GM18505 (cell line): ENCODE measurements around the gene KTI12.
A peak's percentile ranks its signal among the peaks of the same experiment; 100 is the strongest.
"Not testable (repeated sequence)": the region's sequence is repeated elsewhere in the genome, so short reads cannot be mapped to it uniquely, and the experiment has no call there.

Experiments
- ATAC-seq: cut with Tn5 transposase; IDR thresholded peaks from one replicate; pipeline ENCODE4 v1.9.1; 2021; ENCODE audit not compliant: unreplicated experiment
- POLR2A ChIP-seq: IDR thresholded peaks from 4 replicates; pipeline ENCODE4 v1.6.1; 2011; ENCODE audit warnings: borderline replicate concordance; ENCODE audit not compliant: insufficient read depth, insufficient read length; ENCODE audit errors: extremely low read depth

Gene KTI12, protein sequence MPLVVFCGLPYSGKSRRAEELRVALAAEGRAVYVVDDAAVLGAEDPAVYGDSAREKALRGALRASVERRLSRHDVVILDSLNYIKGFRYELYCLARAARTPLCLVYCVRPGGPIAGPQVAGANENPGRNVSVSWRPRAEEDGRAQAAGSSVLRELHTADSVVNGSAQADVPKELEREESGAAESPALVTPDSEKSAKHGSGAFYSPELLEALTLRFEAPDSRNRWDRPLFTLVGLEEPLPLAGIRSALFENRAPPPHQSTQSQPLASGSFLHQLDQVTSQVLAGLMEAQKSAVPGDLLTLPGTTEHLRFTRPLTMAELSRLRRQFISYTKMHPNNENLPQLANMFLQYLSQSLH

DNA sequence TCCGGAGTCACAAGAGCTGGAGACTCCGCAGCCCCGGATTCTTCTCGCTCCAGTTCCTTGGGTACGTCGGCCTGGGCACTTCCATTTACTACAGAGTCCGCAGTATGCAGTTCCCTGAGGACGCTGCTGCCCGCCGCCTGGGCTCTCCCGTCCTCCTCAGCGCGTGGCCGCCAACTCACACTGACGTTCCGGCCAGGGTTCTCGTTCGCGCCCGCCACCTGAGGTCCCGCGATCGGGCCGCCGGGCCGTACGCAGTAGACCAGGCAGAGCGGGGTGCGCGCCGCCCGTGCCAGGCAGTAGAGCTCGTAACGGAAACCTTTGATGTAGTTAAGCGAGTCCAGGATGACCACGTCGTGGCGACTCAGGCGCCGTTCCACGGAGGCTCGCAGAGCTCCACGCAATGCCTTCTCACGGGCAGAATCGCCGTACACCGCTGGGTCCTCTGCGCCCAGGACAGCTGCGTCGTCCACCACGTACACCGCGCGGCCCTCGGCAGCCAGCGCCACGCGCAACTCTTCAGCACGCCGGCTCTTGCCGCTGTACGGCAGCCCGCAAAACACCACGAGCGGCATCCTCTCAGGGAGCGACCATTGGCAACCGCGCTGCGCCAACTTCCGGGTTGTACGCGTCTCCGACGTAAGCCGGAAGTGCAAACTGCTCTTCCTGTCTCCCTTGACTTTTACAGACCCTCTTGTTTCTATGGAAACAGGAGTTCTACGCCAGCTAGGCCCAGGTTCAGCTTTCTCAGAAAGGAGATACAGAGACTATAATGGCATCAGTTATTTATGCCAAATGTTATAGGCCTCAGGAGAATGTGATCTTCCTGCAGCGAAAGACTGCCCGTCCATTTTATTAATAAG lies at the start of gene KTI12:
KTI12 (minus strand) TSS at position 621 of the 860 bp plus-strand sequence; CDS start at position 572, 49 bp downstream.
- peak; percentile 92 for TF ChIP-seq POLR2A
- ATAC-seq, result peak; percentile 87

DNA sequence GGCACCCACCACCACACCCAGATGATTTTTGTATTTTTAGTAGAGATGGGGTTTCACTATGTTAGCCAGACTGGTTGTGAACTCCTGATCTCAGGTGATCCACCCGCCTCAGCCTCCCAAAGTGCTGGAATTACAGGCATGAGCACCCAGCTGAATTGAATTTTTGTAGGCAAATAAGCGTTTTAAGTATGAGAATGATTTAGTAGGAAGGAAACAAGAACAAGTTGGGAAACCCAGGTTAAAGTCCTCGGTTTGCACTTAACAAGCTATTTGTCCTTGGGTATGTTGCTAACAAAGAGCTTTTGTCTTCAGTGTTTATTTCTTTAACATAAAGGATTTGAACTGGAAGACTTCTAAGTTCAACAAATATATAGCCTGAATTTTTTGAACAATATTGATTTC lies 46.4 kb upstream of the KTI12 start:
- ATAC-seq, result no peak
- no peak for TF ChIP-seq POLR2A

DNA sequence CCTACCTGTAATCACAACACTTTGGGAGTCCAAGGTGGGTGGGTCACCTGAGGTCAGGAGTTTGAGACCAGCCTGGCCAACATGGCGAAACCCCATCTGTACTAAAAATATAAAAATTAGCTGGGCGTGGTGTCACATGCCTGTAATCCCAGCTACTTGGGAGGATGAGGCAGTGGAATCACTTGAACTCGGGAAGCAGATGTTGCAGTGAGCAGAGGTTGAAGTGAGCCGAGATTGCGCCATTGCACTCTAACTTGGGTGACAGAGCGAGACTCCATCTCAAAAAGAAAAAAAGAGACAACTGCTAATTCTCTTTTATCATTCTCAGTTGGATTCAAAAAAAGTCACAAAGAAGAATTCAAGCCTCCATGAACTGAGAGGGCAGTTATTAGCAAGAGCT lies 43.7 kb upstream of the KTI12 start:
- not testable (repeated sequence) for ATAC-seq

DNA sequence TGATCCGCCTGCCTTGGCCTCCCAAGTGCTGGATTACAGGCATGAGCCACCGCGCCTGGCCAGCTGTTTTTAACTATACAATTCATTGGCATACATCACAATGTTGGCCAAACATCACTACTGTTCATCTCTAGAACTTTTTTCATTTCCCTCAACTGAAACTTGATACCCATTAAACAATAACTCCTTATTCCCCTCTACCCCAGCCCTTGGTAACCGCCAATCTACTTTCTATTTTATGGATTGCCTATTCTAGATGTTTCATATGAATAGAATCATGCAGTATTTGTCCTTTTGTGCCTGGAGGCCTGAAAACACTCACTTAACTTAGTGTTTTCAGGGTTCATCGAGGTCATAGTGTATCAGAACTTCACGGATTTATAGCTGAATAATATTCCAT lies 38.7 kb upstream of the KTI12 start:
- no peak for ATAC-seq
- no peak for TF ChIP-seq POLR2A

DNA sequence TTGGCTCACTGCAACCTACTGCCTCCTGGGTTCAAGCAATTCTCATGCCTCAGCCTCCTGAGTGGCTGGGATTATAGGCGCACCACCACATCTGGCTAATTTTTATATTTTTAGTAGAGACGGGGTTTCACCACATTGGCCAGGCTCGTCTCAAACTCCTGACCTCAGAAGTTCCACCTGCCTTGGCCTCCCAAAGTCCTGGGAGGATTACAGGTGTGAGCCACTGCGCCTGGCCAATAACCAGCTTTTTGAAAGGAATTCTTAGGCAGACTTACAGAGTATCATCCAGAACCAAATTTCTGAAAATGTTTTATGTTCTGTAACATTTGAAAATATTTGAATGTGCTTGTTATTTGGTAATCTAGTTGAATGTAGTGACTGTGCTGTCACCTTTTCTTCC lies 37.1 kb upstream of the KTI12 start:
- ATAC-seq, result no peak
- no peak for TF ChIP-seq POLR2A

DNA sequence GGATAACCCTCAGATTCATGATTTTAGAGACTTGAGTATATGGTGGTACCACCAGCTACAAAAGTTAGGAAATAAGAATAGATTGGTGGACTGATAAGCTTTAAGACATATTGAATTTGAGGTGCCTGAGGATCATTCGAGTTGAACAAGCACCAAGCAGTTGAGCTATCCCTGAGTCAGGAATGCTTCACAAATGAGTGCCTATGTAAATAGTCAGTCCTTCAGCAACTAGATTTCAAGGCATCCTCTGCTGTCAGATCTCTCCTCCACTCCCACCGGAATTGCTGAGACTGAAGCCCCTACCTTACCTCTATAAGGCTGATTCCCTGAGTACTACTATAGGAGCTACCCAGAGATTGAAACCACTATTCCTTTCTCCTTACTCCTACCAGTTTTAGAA lies 29.6 kb upstream of the KTI12 start:
- ATAC-seq, result no peak
- TF ChIP-seq POLR2A, result no peak

DNA sequence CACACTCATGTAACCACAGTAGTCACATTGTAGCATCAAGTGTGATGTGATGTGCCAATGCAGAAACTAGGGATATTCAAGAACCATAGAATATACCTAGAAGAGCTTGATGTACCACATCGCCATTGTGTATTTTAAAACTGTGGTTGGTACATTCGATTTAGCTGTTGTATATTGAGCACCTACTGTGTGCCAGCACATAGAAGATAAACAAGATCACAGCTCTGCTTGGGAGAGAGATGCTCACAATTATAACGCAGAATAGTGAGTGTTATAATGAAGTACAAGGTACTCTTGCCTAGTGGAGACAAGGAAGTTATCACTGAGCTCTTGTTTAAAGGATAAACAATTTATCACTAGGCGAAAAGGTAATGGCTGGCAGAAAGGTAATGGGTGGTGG lies 27.2 kb upstream of the KTI12 start:
- no peak for ATAC-seq
- TF ChIP-seq POLR2A, result no peak

DNA sequence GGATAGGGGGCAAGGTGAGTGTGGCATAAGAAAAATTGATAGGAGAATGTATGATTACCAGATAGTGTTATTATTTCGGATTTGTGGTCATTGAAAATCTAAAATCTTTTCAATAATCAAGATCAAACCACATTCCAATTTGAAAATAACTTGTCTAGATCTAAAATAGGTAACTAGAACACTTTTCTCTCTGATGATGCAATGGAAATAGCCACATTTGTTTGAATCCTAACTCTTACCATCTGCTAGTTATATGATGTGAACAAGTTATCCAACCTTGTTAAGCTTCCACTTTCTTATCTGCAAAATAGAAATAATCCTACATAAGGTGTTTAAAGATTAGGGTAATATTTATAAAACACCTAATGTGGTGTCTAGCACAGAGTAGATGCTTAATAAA lies 26.3 kb upstream of the KTI12 start:
- no peak for TF ChIP-seq POLR2A
- ATAC-seq, result no peak

DNA sequence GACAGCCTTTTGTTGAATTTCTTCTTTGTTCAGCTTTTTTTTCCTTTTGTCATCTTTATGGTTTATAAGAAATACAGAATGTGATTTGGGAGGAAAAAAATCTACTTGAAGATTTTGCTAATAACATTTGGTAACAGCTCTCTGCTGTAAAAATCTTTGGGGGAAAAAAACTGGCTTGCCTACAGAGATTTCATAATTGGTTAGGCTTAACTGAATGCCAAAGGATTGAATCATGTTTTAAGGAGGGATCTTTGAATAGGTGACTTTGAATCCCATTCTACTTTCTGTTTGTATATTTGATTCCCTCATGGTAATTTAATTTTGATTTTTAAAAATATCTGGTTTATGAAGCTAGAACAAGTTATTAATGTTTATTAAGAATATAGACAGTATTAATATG lies 25.7 kb upstream of the KTI12 start:
- ATAC-seq, result no peak

DNA sequence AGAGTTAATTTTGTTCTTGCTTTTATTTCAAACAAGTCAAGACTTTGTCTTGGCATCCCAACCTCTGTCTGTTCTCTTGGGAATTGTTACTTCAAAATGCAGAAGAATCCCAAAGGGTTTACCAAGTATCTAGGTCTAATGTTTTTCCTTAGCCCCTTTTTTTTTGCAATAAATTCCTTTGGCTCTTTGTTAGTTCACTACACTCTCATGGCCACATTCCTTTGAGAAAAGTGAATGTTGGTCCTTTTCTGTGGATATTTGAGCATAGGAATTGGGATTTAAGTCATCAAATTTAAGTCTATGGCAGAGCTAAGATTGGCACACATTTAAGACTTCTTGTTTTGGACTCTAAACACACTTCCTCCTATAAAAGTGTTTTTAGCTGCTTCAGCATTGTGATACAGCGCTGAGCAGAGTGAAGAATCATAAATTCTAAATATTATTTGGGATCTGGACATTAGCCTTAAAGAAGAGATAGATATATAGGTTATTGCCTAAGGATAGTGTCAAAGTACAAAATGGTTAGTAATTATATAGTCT lies 24.3 kb upstream of the KTI12 start:
- ATAC-seq, result no peak
- TF ChIP-seq POLR2A, result no peak

More for the DNA sequence above, 25.7 kb upstream of the KTI12 start:
- no peak for TF ChIP-seq POLR2A

DNA sequence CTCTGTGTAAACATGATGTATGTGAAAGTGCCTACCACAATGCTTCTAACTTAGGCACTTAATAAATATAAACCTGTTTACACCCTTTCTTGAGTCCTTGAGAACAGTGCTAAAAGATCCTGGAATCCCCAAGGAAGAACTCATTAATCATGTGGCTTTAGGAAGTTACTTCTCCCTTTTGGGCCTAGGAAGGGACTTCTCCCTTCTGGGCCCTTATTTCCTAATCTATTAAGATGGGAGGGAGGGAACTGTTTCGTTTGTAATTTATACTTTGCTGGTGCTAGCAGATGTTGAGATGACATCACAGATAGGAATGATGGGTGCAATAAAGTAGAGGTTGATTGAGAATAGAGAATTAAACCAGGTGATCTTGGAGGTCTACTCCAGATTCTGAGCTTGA lies 23.6 kb upstream of the KTI12 start:
- no peak for ATAC-seq
- TF ChIP-seq POLR2A, result no peak

DNA sequence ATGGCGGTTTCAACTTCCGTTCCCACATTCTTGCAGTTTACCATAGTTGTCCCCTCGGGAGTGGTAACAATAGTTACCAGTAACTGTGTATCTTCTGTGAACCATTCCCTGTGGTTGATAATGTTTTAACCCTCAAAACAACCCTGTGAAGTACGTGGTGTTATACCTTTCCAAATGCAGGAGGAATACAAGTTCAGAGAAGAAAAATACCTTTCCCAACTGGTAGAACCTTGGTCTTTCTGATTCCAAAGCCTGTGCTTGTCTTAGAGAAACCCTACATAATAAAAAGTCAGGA lies 23.3 kb upstream of the KTI12 start:
- TF ChIP-seq POLR2A, result no peak
- ATAC-seq, result no peak

DNA sequence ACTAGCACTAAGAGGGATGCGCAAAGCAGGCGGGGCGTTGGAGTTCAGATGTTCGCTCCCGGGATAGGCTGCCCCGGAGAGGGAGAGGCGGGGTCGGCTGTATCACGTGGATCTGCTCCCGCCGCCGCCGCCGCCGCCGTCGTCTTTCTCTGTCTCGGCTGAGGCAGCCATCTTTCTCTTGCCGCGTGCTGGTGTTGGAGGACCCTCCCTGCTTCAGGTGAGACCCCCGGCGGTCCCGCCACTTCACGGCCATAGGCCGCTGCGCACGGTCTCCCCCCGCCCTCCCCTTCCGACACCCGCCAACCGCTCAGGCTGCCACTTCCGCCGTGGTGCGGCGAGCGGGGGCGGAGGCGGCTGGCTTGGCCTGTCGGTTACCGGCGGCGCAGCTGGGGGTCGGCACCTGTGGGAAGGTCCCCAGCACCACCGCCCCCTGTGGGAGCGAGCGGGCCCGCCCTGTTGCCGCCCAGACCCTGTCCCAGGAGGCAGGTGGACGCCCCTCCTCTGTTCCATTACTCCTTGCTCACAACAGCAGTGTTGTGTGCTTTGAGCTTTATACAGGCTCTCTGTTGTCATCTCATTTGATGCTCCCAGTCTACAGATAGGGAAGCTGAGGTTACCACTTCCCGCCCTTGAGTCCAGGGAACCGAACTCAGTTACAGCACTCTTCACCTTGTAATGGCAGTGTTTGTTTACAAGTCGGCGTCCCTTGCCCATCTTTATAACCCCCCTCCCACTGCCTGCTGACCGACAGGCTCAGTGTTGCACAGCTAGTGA lies 22.7 kb upstream of the KTI12 start, which contains the start of gene BTF3L4:
BTF3L4 (plus strand) TSS at position 133 of the 774 bp plus-strand sequence. CDS start 3,553 bp downstream, outside the sequence.
- TF ChIP-seq POLR2A, result peak; percentile 73
- peak; percentile 82 for ATAC-seq
